Sigmoid colon (tissue), 3 donors: Measurements from ENCODE around the gene GUCA2A.
"Not testable (repeated sequence)": the region's sequence is repeated elsewhere in the genome, so short reads cannot be mapped to it uniquely, and the experiment has no call there.

Experiments
- POLR2A ChIP-seq, 2 donors: fragments of 450-650 bp; IDR thresholded peaks; one replicate each; pipeline ENCODE4 v1.6.1; 2016; ENCODE audit warnings: antibody characterized with exemption in 2 of 2, mild to moderate bottlenecking in 2 of 2, moderate library complexity in 2 of 2
- TF ChIP-seq, protein P1 (sequence below), 4 experiments: fragments of 450-650 bp in 3 of 4; fragments of 200-600 bp in 1 of 4; IDR thresholded peaks; one replicate each; pipeline ENCODE4 v1.5.1; 2016 to 2019; ENCODE audit warnings: antibody characterized with exemption in 4 of 4, mild to moderate bottlenecking in 3 of 4, moderate library complexity in 2 of 4

- TF ChIP-seq POLR2A (IDR thresholded peaks at IDR 0.05), result not testable (repeated sequence)
- TF ChIP-seq, protein P1, sequence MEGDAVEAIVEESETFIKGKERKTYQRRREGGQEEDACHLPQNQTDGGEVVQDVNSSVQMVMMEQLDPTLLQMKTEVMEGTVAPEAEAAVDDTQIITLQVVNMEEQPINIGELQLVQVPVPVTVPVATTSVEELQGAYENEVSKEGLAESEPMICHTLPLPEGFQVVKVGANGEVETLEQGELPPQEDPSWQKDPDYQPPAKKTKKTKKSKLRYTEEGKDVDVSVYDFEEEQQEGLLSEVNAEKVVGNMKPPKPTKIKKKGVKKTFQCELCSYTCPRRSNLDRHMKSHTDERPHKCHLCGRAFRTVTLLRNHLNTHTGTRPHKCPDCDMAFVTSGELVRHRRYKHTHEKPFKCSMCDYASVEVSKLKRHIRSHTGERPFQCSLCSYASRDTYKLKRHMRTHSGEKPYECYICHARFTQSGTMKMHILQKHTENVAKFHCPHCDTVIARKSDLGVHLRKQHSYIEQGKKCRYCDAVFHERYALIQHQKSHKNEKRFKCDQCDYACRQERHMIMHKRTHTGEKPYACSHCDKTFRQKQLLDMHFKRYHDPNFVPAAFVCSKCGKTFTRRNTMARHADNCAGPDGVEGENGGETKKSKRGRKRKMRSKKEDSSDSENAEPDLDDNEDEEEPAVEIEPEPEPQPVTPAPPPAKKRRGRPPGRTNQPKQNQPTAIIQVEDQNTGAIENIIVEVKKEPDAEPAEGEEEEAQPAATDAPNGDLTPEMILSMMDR (IDR thresholded peaks at IDR 0.05), result not testable (repeated sequence)
Observed at GRCh38 chr1:42206930-42207329, 42.4 kb upstream of the GUCA2A start.
